BLaER1 treated with 17β-estradiol and CSF1 and Interleukin-3, amounts not matched to agents 10 nM and 100 nM (cell line): ENCODE results near the gene KLHL3.

Source experiments
- H3K27ac ChIP-seq, 11 experiments: shearing (Covaris generic); formaldehyde crosslinking; 2 replicates each; pipeline ENCODE4 v1.8.1; 2022
- H3K27me3 ChIP-seq, 11 experiments: shearing (Covaris generic); formaldehyde crosslinking; 2 replicates each; pipeline ENCODE4 v1.8.1; 2022
- H3K36me3 ChIP-seq, 11 experiments: shearing (Covaris generic); formaldehyde crosslinking; 2 replicates each; pipeline ENCODE4 v1.8.1; 2022
- H3K4me1 ChIP-seq, 10 experiments: shearing (Covaris generic); formaldehyde crosslinking; 2 replicates each; pipeline ENCODE4 v1.8.1; 2022
- H3K4me2 ChIP-seq, 11 experiments: shearing (Covaris generic); formaldehyde crosslinking; 2 replicates each; pipeline ENCODE4 v1.8.1; 2022
- H3K4me3 ChIP-seq, 10 experiments: shearing (Covaris generic); formaldehyde crosslinking; 2 replicates each; pipeline ENCODE4 v1.8.1; 2022
- H3K9ac ChIP-seq, 11 experiments: shearing (Covaris generic); formaldehyde crosslinking; 2 replicates each; pipeline ENCODE4 v1.8.1; 2022
- H3K9me3 ChIP-seq, 11 experiments: shearing (Covaris generic); formaldehyde crosslinking; replicated peaks in 1 of 11; 2 replicates each; pipeline ENCODE4 v1.8.1; 2022
- H4K20me1 ChIP-seq, 11 experiments: shearing (Covaris generic); formaldehyde crosslinking; 2 replicates each; pipeline ENCODE4 v1.8.1; 2022
- Cebpa-rat ChIP-seq, 11 experiments: shearing (Covaris generic); IDR thresholded peaks; 2 replicates each; pipeline ENCODE4 v1.8.1; 2022

KLHL3 gene

DNA sequence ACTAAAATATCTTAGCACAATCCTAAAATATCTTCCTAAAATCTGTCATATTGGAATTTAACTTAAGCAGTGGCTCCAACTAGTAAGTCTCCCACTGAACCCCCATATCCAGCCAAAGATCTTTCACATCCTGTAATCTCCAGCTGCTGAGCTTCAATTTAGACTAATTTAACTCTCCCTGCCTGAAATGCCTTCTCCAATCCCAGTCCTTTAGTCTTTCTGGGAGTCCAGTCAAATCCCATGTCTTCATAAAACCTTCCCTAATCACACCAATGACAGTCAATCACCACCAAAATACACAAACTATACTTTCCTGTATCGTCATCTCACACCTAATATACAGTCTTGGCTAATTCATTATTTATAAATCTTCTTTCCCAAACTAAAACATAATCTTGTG lies 607 bp upstream of the KLHL3 start:
- H3K9me3 ChIP-seq: peaks cover 5 to 13% (median 9%) of the 10 kb centered on the region in 11 experiments; a peak in 19 of 22 replicates
- no peak overlapping the region for H3K9ac ChIP-seq
- no peak overlapping the region for H3K4me3 ChIP-seq
- peak overlapping the region in 6 of 11 experiments; percentile 79 to 95 (median 90); a peak in 7 of 22 replicates for H3K4me2 ChIP-seq
- no peaks in the 10 kb centered on the region; a peak in 1 of 22 replicates for H3K27me3 ChIP-seq
- H4K20me1 ChIP-seq: no peaks in the 10 kb centered on the region
- H3K27ac ChIP-seq: no peak overlapping the region
- no peaks in the 10 kb centered on the region for H3K36me3 ChIP-seq
- TF ChIP-seq Cebpa-rat (IDR thresholded peaks at IDR 0.05): no peak
- H3K4me1 ChIP-seq: peaks cover 24 to 38% (median 31%) of the 10 kb centered on the region in 10 experiments

DNA sequence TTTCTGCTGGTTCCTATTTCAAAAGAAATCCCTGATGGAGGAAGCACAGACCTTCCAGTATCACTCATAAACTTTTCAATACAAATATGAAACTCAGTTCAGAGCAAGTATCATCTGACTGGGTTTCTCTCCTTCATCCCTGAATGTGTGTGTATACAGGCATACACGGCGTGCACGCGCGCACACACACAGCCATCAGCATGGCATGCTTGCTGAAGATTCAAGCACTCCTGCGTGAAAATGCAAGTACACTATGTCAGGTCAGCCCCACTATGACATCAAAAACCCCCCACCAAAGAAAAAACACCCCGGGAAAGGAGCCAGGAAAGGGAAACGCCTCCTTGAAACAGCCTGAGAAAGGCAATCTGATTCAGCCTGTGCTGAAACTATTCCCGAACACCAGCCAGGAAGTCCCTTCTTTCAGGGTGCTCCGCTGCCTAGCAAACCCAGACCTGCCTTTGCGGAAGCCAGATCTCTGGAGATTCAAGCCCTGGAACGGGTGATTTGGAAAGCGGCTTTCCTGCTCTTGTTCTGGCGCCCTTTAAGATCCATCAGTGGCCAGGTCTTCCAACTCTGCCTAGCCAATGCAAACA lies 831 bp downstream of the KLHL3 start:
- no peaks in the 10 kb centered on the region; a peak in 1 of 22 replicates for H3K27me3 ChIP-seq
- peak overlapping the region; percentile 79 to 96 (median 89) for H3K4me2 ChIP-seq
- peak overlapping the region in 9 of 11 experiments; percentile 10 to 65 (median 45); a peak in 15 of 22 replicates for H3K27ac ChIP-seq
- H4K20me1 ChIP-seq: no peaks in the 10 kb centered on the region
- H3K9me3 ChIP-seq: peaks cover 5 to 13% (median 9%) of the 10 kb centered on the region in 11 experiments; a peak in 19 of 22 replicates
- H3K4me3 ChIP-seq: peak overlapping the region; percentile 40 to 64 (median 56)
- H3K9ac ChIP-seq: peak overlapping the region; percentile 21 to 73 (median 58); a peak in 20 of 22 replicates
- TF ChIP-seq Cebpa-rat (IDR thresholded peaks at IDR 0.05): no peak
- H3K36me3 ChIP-seq: no peaks in the 10 kb centered on the region
- peaks cover 24 to 38% (median 31%) of the 10 kb centered on the region in 10 experiments for H3K4me1 ChIP-seq

GRCh38 chr5:137734331-137734730 lies 1.6 kb downstream of the KLHL3 start:
- H3K4me1 ChIP-seq: peaks cover 24 to 38% (median 31%) of the 10 kb centered on the region in 10 experiments
- H3K27ac ChIP-seq: no peak overlapping the region; a peak in 1 of 22 replicates
- peaks cover 5 to 13% (median 9%) of the 10 kb centered on the region in 11 experiments; a peak in 19 of 22 replicates for H3K9me3 ChIP-seq
- no peaks in the 10 kb centered on the region for H4K20me1 ChIP-seq
- H3K4me2 ChIP-seq: peak overlapping the region; percentile 79 to 96 (median 89)
- peak overlapping the region in 6 of 10 experiments; percentile 54 to 64 (median 57); a peak in 8 of 20 replicates for H3K4me3 ChIP-seq
- H3K27me3 ChIP-seq: no peaks in the 10 kb centered on the region; a peak in 1 of 22 replicates
- no peaks in the 10 kb centered on the region for H3K36me3 ChIP-seq
- H3K9ac ChIP-seq: peak overlapping the region in 4 of 11 experiments; percentile 27 to 72 (median 60); a peak in 2 of 22 replicates
- TF ChIP-seq Cebpa-rat (IDR thresholded peaks at IDR 0.05): no peak

- Histone ChIP-seq H3K4me2 (peak overlapping the region in 10 of 11 experiments; percentile 79 to 96 (median 90); a peak in 16 of 22 replicates), H3K4me3 (peak overlapping the region in 1 of 10 experiments; percentile 62; a peak in 1 of 20 replicates), H4K20me1 (no peaks in the 10 kb centered on the region), H3K4me1 (peaks cover 24 to 38% (median 31%) of the 10 kb centered on the region in 10 experiments), H3K9me3 (peaks cover 5 to 12% (median 9%) of the 10 kb centered on the region in 11 experiments; a peak in 19 of 22 replicates), H3K36me3 (no peaks in the 10 kb centered on the region), H3K9ac (no peak overlapping the region), H3K27me3 (no peaks in the 10 kb centered on the region; a peak in 1 of 22 replicates), H3K27ac (no peak overlapping the region)
- TF ChIP-seq Cebpa-rat (IDR thresholded peaks at IDR 0.05): no peak
These were observed 2.0 kb downstream of the KLHL3 start for GRCh38 chr5:137733922-137734321.

DNA sequence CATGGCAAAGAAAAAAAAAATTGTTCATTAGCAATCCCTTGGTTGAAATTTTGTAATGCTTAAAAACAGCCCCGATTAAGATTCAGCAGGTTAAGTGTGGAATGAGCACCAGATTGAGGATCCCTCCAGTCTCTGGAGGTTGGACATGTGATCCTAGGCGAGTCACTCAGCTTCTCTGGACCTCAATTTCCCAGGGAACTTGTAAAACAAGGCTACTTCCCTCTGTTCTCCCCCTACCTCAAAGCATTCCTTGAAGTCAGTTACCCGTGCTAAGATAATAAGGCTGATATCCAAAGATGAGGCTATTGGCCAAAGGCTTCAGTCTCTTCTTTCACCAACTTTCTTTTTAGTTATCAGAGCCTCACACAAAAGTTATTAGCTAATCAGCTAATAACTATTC lies 2.9 kb downstream of the KLHL3 start:
- no peak for TF ChIP-seq Cebpa-rat (IDR thresholded peaks at IDR 0.05)
- Histone ChIP-seq H3K4me1 (peaks cover 24 to 38% (median 31%) of the 10 kb centered on the region in 10 experiments), H3K4me2 (no peak overlapping the region), H3K9ac (no peak overlapping the region), H3K9me3 (peaks cover under 1 to 4% (median 3%) of the 10 kb centered on the region in 11 experiments; a peak in 19 of 22 replicates), H4K20me1 (no peaks in the 10 kb centered on the region), H3K36me3 (no peaks in the 10 kb centered on the region), H3K27ac (no peak overlapping the region), H3K27me3 (no peaks in the 10 kb centered on the region; a peak in 1 of 22 replicates), H3K4me3 (no peak overlapping the region)

GRCh38 chr5:137731176-137731575 lies 4.7 kb downstream of the KLHL3 start:
- no peaks in the 10 kb centered on the region for H3K36me3 ChIP-seq
- TF ChIP-seq Cebpa-rat (IDR thresholded peaks at IDR 0.05): no peak
- peaks cover 18 to 26% (median 23%) of the 10 kb centered on the region in 10 experiments for H3K4me1 ChIP-seq
- H3K27me3 ChIP-seq: no peaks in the 10 kb centered on the region; a peak in 1 of 22 replicates
- no peak overlapping the region for H3K4me3 ChIP-seq
- no peak overlapping the region for H3K4me2 ChIP-seq
- no peak overlapping the region for H3K9ac ChIP-seq
- H4K20me1 ChIP-seq: no peaks in the 10 kb centered on the region
- H3K9me3 ChIP-seq: no peaks in the 10 kb centered on the region
- no peak overlapping the region for H3K27ac ChIP-seq

DNA sequence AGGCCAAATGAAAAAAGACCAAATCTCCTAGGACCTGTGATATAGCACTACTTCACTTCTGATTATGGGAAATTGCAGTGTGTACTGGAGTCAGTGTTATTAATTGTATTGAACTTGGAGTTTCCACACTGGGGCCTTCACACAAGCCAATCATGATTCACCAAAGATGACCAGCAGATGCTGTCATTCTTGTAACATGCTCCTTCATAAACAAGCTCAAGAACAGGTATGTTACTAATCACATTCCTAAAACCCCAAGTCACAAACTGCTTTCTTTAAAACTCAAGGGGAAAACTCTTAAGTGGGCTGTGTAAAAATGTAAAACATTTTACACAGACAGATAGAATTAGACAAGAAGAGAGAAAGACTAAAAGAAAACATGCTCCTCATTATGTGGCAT lies 5.6 kb downstream of the KLHL3 start:
- Histone ChIP-seq H3K9me3 (no peaks in the 10 kb centered on the region), H3K4me2 (no peak overlapping the region), H3K9ac (no peak overlapping the region), H3K4me3 (no peak overlapping the region), H3K27ac (no peak overlapping the region), H4K20me1 (no peaks in the 10 kb centered on the region), H3K4me1 (peaks cover 10 to 17% (median 15%) of the 10 kb centered on the region in 10 experiments; a peak in 19 of 20 replicates), H3K27me3 (no peaks in the 10 kb centered on the region; a peak in 1 of 22 replicates), H3K36me3 (no peaks in the 10 kb centered on the region)
- TF ChIP-seq Cebpa-rat (IDR thresholded peaks at IDR 0.05): no peak

GRCh38 chr5:137728048-137728447 lies 7.8 kb downstream of the KLHL3 start:
- Histone ChIP-seq H3K4me3 (no peak overlapping the region), H3K9ac (no peak overlapping the region), H4K20me1 (no peaks in the 10 kb centered on the region), H3K4me2 (no peak overlapping the region), H3K27me3 (no peaks in the 10 kb centered on the region), H3K27ac (no peak overlapping the region), H3K4me1 (no peaks in the 10 kb centered on the region), H3K9me3 (peaks cover 0 to 3% (median 0%) of the 10 kb centered on the region in 11 experiments; a peak in 5 of 22 replicates), H3K36me3 (no peaks in the 10 kb centered on the region)
- no peak for TF ChIP-seq Cebpa-rat (IDR thresholded peaks at IDR 0.05)

DNA sequence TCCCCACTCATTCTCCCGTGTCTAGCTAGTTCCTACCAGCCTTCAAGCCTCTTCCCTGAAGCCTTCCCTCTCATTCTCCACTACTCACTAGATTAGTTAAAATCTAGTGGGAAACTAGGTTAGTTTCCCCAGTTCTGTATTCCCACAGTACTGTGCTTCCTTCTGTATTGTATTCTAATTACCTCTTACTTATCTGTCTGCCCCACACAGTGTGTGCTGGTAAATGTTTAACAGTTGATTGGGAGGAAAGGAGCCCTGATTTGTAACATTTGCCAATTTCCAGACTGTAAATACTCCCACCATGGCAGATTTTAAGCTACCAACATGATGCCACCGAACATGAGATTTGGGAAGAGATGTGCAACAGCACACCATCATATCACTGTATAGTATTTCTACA lies 8.3 kb downstream of the KLHL3 start:
- Histone ChIP-seq H4K20me1 (no peaks in the 10 kb centered on the region), H3K9me3 (peaks cover 0 to 7% (median 0%) of the 10 kb centered on the region in 11 experiments; a peak in 5 of 22 replicates), H3K27me3 (no peaks in the 10 kb centered on the region), H3K4me1 (no peaks in the 10 kb centered on the region), H3K4me3 (no peak overlapping the region), H3K9ac (no peak overlapping the region), H3K36me3 (no peaks in the 10 kb centered on the region), H3K4me2 (no peak overlapping the region), H3K27ac (no peak overlapping the region)
- TF ChIP-seq Cebpa-rat (IDR thresholded peaks at IDR 0.05): no peak
